ENCODE measurements around the gene ZNF280B.
"Not testable (repeated sequence)": the region's sequence is repeated elsewhere in the genome, so short reads cannot be mapped to it uniquely, and the experiment has no call there.

- TF ChIP-seq, protein P1, sequence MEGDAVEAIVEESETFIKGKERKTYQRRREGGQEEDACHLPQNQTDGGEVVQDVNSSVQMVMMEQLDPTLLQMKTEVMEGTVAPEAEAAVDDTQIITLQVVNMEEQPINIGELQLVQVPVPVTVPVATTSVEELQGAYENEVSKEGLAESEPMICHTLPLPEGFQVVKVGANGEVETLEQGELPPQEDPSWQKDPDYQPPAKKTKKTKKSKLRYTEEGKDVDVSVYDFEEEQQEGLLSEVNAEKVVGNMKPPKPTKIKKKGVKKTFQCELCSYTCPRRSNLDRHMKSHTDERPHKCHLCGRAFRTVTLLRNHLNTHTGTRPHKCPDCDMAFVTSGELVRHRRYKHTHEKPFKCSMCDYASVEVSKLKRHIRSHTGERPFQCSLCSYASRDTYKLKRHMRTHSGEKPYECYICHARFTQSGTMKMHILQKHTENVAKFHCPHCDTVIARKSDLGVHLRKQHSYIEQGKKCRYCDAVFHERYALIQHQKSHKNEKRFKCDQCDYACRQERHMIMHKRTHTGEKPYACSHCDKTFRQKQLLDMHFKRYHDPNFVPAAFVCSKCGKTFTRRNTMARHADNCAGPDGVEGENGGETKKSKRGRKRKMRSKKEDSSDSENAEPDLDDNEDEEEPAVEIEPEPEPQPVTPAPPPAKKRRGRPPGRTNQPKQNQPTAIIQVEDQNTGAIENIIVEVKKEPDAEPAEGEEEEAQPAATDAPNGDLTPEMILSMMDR (IDR thresholded peaks at IDR 0.05) = not testable (repeated sequence)
- not testable (repeated sequence) for TF ChIP-seq POLR2A (IDR thresholded peaks at IDR 0.05)
Observed at GRCh38 chr22:22468794-22469469, 39.6 kb downstream of the ZNF280B start.
